Gastrocnemius medialis (tissue), 4 donors: ENCODE data around the gene SCO2. TPM values are rescaled to one million over a fixed set of nuclear protein-coding genes. Genes with fewer than 3 reads are reported as not detected.

Experiments used
- ATAC-seq, 2 donors: fragments of 150-250 bp; one replicate each; pipeline ENCODE4 v1.9.1; 2016
- DNase-seq, 2 donors: peaks; one replicate each; pipeline ENCODE4 v3.0.0-alpha.2; 2019
- H3K27ac ChIP-seq, 4 donors: fragments of 200-600 bp; sonication (generic); 1 replicate in 1 of 4; 2 replicates in 3 of 4; pipeline ENCODE4 v1.5.1; 2016 to 2018; ENCODE audit warnings: mild to moderate bottlenecking in 2 of 4, moderate library complexity in 1 of 4
- H3K27me3 ChIP-seq, 3 donors: fragments of 200-600 bp; sonication (generic) in 2 of 3; 1 replicate in 1 of 3; 2 replicates in 2 of 3; pipeline versions ENCODE4 v1.5.1 to v1.6.0; 2016 to 2019; ENCODE audit warnings: mild to moderate bottlenecking in 1 of 3, moderate library complexity in 1 of 3
- H3K36me3 ChIP-seq, 2 donors: fragments of 200-600 bp; sonication (generic) in 1 of 2; one replicate each; pipeline ENCODE4 v1.5.1; 2017 to 2018
- H3K4me1 ChIP-seq, 2 donors: fragments of 200-600 bp; sonication (generic) in 1 of 2; one replicate each; pipeline ENCODE4 v1.5.1; 2016 to 2017; ENCODE audit warnings: mild to moderate bottlenecking in 2 of 2
- H3K4me3 ChIP-seq, 4 donors: fragments of 200-600 bp; sonication (generic) in 3 of 4; 1 replicate in 1 of 4; 2 replicates in 3 of 4; pipeline ENCODE4 v1.5.1; 2016 to 2019; ENCODE audit warnings: mild to moderate bottlenecking in 2 of 4
- H3K9me3 ChIP-seq, 3 donors: fragments of 200-600 bp; sonication (generic) in 2 of 3; 1 replicate in 1 of 3; 2 replicates in 2 of 3; pipeline ENCODE4 v1.5.1; 2016 to 2019
- CTCF ChIP-seq, 5 experiments: fragments of 450-650 bp in 3 of 5; fragments of 200-600 bp in 2 of 5; sonication (generic) in 2 of 5; IDR thresholded peaks in 4 of 5; conservative IDR thresholded peaks in 1 of 5; 1 replicate in 4 of 5; 2 replicates in 1 of 5; pipeline ENCODE4 v1.5.1; 2016 to 2019; ENCODE audit warnings: antibody characterized with exemption in 5 of 5, mild to moderate bottlenecking in 3 of 5, moderate library complexity in 3 of 5
- POLR2A ChIP-seq, 2 donors: fragments of 450-650 bp; IDR thresholded peaks; one replicate each; pipeline ENCODE4 v1.6.1; 2017; ENCODE audit warnings: antibody characterized with exemption in 2 of 2, mild to moderate bottlenecking in 2 of 2, moderate library complexity in 2 of 2
- in situ Hi-C, 4 donors: fragments of 200-750 bp; cut with MboI; loops; one replicate each; pipeline versions ENCODE4 v1.15.0 to v1.8.0; 2017; ENCODE audit warnings: low sequenced_read_pairs in 4 of 4
- intact Hi-C: fragments of 100-400 bp; cut with DNase I; formaldehyde crosslinking; loops from one replicate; pipeline ENCODE4 v1.15.1; 2023; ENCODE audit warnings: low total_unique reads
- total RNA-seq, 4 donors: library from RNA; depleted of rRNA; stranded (reverse); fragments of >200 nt; gene quantifications; one replicate each; pipeline versions ENCODE4 v1.1.0 to v1.2.3, GENCODE V29; 2016

SCO2 gene
- total RNA-seq, 4 donors from 2014 or later: 1.0 to 2.3 TPM; not detected in 2

- DNase-seq (no peak), ATAC-seq (peak in 1 of 2 donors; percentile 5)
- in situ Hi-C loops (no loop called here), intact Hi-C loops (loop anchor here (1.0 kb wide), 1 partner anchor 32 kb away; the partner anchor contains the start of gene LMF2)
- peak overlapping the region; percentile 66 to 95 (median 74) for H3K4me3 ChIP-seq
- peaks cover 10 to 13% (median 12%) of the 10 kb centered on the region in 3 donors for H3K27me3 ChIP-seq
- H3K9me3 ChIP-seq: no peaks in the 10 kb centered on the region
- no peaks in the 10 kb centered on the region for H3K36me3 ChIP-seq
- H3K4me1 ChIP-seq: peaks cover 37 to 40% of the 10 kb centered on the region in 2 donors
- H3K27ac ChIP-seq: peak overlapping the region; percentile 77 to 88 (median 86)
- no peak for TF ChIP-seq CTCF (IDR thresholded peaks at IDR 0.05 in 4 of 5, conservative IDR thresholded peaks at IDR 0.05 in 1 of 5)
- TF ChIP-seq POLR2A (IDR thresholded peaks at IDR 0.05): no peak
Measured at GRCh38 chr22:50475652-50476002, 49.8 kb downstream of the SCO2 start.

- DNase-seq (peak; percentile 85 to 89), ATAC-seq (peak; percentile 91 to 95)
- peak within 1 kb of the TSS; percentile 66 to 95 (median 78) for H3K4me3 ChIP-seq
- peaks cover 3 to 7% (median 7%) of the 10 kb centered on the region in 3 donors for H3K27me3 ChIP-seq
- H3K27ac ChIP-seq: peak within 1 kb of the TSS; percentile 77 to 88 (median 86)
- TF ChIP-seq POLR2A (IDR thresholded peaks at IDR 0.05) (peak; percentile 89 to 96), CTCF (IDR thresholded peaks at IDR 0.05 in 4 of 5, conservative IDR thresholded peaks at IDR 0.05 in 1 of 5) (no peak)
- intact Hi-C loops: loop anchor here (1.0 kb wide), 1 partner anchor 32 kb away; the partner anchor contains the start of gene LMF2
- H3K4me1 ChIP-seq: peaks cover 43 to 46% of the 10 kb centered on the region in 2 donors
- no peaks in the 10 kb centered on the region for H3K36me3 ChIP-seq
- in situ Hi-C loops: no loop called here
- H3K9me3 ChIP-seq: no peaks in the 10 kb centered on the region
Measured at GRCh38 chr22:50474710-50475651, 50.4 kb downstream of the SCO2 start, which contains the start of gene SBF1. TSS of gene SBF1 (minus strand) at chr22:50475035. CDS start at chr22:50474840, 195 bp downstream.

- DNase-seq: no peak
- intact Hi-C loops: no loop called here
Measured at GRCh38 chr22:50473855-50474671, 51.3 kb downstream of the SCO2 start.

More at GRCh38 chr22:50473855-50474671, 51.3 kb downstream of the SCO2 start:
- TF ChIP-seq POLR2A (IDR thresholded peaks at IDR 0.05) (peak in 1 of 2 donors; percentile 24), CTCF (IDR thresholded peaks at IDR 0.05 in 4 of 5, conservative IDR thresholded peaks at IDR 0.05 in 1 of 5) (no peak)
- in situ Hi-C loops: no loop called here
- Histone ChIP-seq H3K9me3 (no peaks in the 10 kb centered on the region), H3K4me1 (peaks cover 45 to 54% of the 10 kb centered on the region in 2 donors), H3K4me3 (peak overlapping the region; percentile 55 to 91 (median 76)), H3K27me3 (peaks cover 0 to 3% (median 0%) of the 10 kb centered on the region in 3 donors), H3K36me3 (no peaks in the 10 kb centered on the region), H3K27ac (peak overlapping the region; percentile 56 to 88 (median 82))
- ATAC-seq: peak; percentile 6 to 14

Other genes starting within 250 kb of the SCO2 start
- gene PLXNB2, start 218.0 kb downstream of the SCO2 start, total RNA-seq: 10 to 100 TPM in 1 of 4 donors, 1 to 10 TPM in 3; 8.0 to 11.8 (median 9.0) TPM
- gene DENND6B, start 198.6 kb downstream of the SCO2 start, total RNA-seq: under 1 TPM in 3 of 4 donors, not detected in 1; 0.55 to 0.84 (median 0.68) TPM
- gene PPP6R2, start 182.3 kb downstream of the SCO2 start, total RNA-seq: 10 to 100 TPM; 55.7 to 96.2 (median 74.1) TPM
- 100 to 1,000 TPM in 3 of 4 donors, 10 to 100 TPM in 1; 50.5 to 116 (median 107) TPM for gene SBF1, start 50.6 kb downstream of the SCO2 start, total RNA-seq
- gene ADM2, start 44.1 kb downstream of the SCO2 start, total RNA-seq: under 1 TPM in 1 of 4 donors, not detected in 3; 0.53 TPM
- gene MIOX, start 38.7 kb downstream of the SCO2 start, total RNA-seq: not detected
- gene LMF2, start 17.9 kb downstream of the SCO2 start, total RNA-seq: 10 to 100 TPM; 19.7 to 39.4 (median 26.9) TPM
- 10 to 100 TPM; 19.0 to 29.3 (median 23.4) TPM for gene NCAPH2, start 17.4 kb downstream of the SCO2 start, total RNA-seq
- gene TYMP, start 4.4 kb upstream of the SCO2 start, total RNA-seq: 10 to 100 TPM in 3 of 4 donors, 1 to 10 TPM in 1; 8.8 to 15.8 (median 11.8) TPM
- not detected for gene KLHDC7B, start 20.3 kb upstream of the SCO2 start, total RNA-seq
- not detected for gene SYCE3, start 37.3 kb upstream of the SCO2 start, total RNA-seq
- gene CPT1B, start 52.8 kb upstream of the SCO2 start, total RNA-seq: 100 to 1,000 TPM in 1 of 4 donors, 10 to 100 TPM in 3; 53.4 to 134 (median 63.7) TPM
- 10 to 100 TPM; 10.8 to 39.7 (median 24.4) TPM for gene CHKB, start 57.3 kb upstream of the SCO2 start, total RNA-seq
- under 1 TPM; 0.39 to 0.85 (median 0.47) TPM for gene MAPK8IP2, start 75.2 kb upstream of the SCO2 start, total RNA-seq
- 10 to 100 TPM in 2 of 4 donors, 1 to 10 TPM in 2; 8.8 to 17.8 (median 10.2) TPM for gene ARSA, start 102.6 kb upstream of the SCO2 start, total RNA-seq
- 1 to 10 TPM; 3.8 to 9.8 (median 5.1) TPM for gene SHANK3, start 147.2 kb upstream of the SCO2 start, total RNA-seq
- gene ACR, start 212.6 kb upstream of the SCO2 start, total RNA-seq: not detected